HG02981 (cell line): ENCODE data around the gene PRSS37.
A peak's percentile ranks its signal among the peaks of the same experiment; 100 is the strongest.
"Not testable (repeated sequence)": the region's sequence is repeated elsewhere in the genome, so short reads cannot be mapped to it uniquely, and the experiment has no call there.

Experiments
- ATAC-seq: cut with Tn5 transposase; IDR thresholded peaks from one replicate; pipeline ENCODE4 v1.9.1; 2021; ENCODE audit warnings: mild to moderate bottlenecking, moderate library complexity; ENCODE audit not compliant: unreplicated experiment

PRSS37 gene

GRCh38 chr7:141841385-141841784, at the start of gene PRSS37:
Gene PRSS37, minus strand, starts transcription at chr7:141841485. Its CDS starts 436 bp downstream, at chr7:141841049.
- no peak for ATAC-seq

- no peak for ATAC-seq
Measured at GRCh38 chr7:141889321-141889720, 48.0 kb upstream of the PRSS37 start.

GRCh38 chr7:141884539-141885225, 43.4 kb upstream of the PRSS37 start:
- ATAC-seq: peak; percentile 74

- no peak for ATAC-seq
Measured at GRCh38 chr7:141880960-141881359, 39.7 kb upstream of the PRSS37 start.

- ATAC-seq: no peak
Measured at GRCh38 chr7:141877365-141877764, 36.1 kb upstream of the PRSS37 start.

GRCh38 chr7:141876371-141876770, 35.1 kb upstream of the PRSS37 start:
- no peak for ATAC-seq

GRCh38 chr7:141875453-141875852, 34.2 kb upstream of the PRSS37 start:
- no peak for ATAC-seq

- no peak for ATAC-seq
Measured at GRCh38 chr7:141874787-141875186, 33.5 kb upstream of the PRSS37 start.

- no peak for ATAC-seq
Measured at GRCh38 chr7:141872931-141873330, 31.6 kb upstream of the PRSS37 start.

- no peak for ATAC-seq
Measured at GRCh38 chr7:141866974-141867373, 25.7 kb upstream of the PRSS37 start.

- ATAC-seq: no peak
Measured at GRCh38 chr7:141864765-141865447, 23.6 kb upstream of the PRSS37 start.

GRCh38 chr7:141860207-141860606, 18.9 kb upstream of the PRSS37 start:
- no peak for ATAC-seq

- no peak for ATAC-seq
Measured at GRCh38 chr7:141847996-141848395, 6.7 kb upstream of the PRSS37 start.

GRCh38 chr7:141844256-141844655, 3.0 kb upstream of the PRSS37 start:
- ATAC-seq: no peak

- ATAC-seq: no peak
Measured at GRCh38 chr7:141842904-141843303, 1.6 kb upstream of the PRSS37 start.

GRCh38 chr7:141840708-141841107, 577 bp downstream of the PRSS37 start:
- ATAC-seq: no peak

GRCh38 chr7:141839256-141839655, 2.0 kb downstream of the PRSS37 start:
- ATAC-seq: no peak

- ATAC-seq: no peak
Measured at GRCh38 chr7:141838581-141838980, 2.7 kb downstream of the PRSS37 start.

- no peak for ATAC-seq
Measured at GRCh38 chr7:141837683-141838082, 3.6 kb downstream of the PRSS37 start.

- ATAC-seq: not testable (repeated sequence)
Measured at GRCh38 chr7:141822432-141822831, 18.9 kb downstream of the PRSS37 start.

GRCh38 chr7:141820067-141820466, 21.2 kb downstream of the PRSS37 start:
- ATAC-seq: no peak

GRCh38 chr7:141792526-141792925, 48.8 kb downstream of the PRSS37 start:
- no peak for ATAC-seq
